Superior temporal gyrus (tissue), 1 donor: ENCODE measurements around the gene HHATL.
"Not testable (repeated sequence)": the region's sequence is repeated elsewhere in the genome, so short reads cannot be mapped to it uniquely, and the experiment has no call there.

ENCODE experiments used
- DNase-seq: peaks from one replicate; pipeline ENCODE4 v3.0.0-alpha.2; 2016; ENCODE audit errors: extremely low spot score

Gene HHATL

GRCh38 chr3:42733501-42734262 is 31.1 kb upstream of the HHATL start:
- DNase-seq: peak; percentile 97

GRCh38 chr3:42732829-42733459 is 30.3 kb upstream of the HHATL start:
- DNase-seq: no peak

- peak; percentile 98 for DNase-seq
Observed at GRCh38 chr3:42732196-42732828, 29.7 kb upstream of the HHATL start.

GRCh38 chr3:42731476-42732195 is 29.0 kb upstream of the HHATL start:
- DNase-seq: peak; percentile 20

GRCh38 chr3:42730706-42731420 is 28.3 kb upstream of the HHATL start:
- DNase-seq: peak; percentile 12

GRCh38 chr3:42730294-42730693 is 27.7 kb upstream of the HHATL start:
- no peak for DNase-seq

- peak; percentile 45 for DNase-seq
Observed at GRCh38 chr3:42729404-42730145, 27.0 kb upstream of the HHATL start.

- peak; percentile 37 for DNase-seq
Observed at GRCh38 chr3:42728668-42729364, 26.2 kb upstream of the HHATL start.

- DNase-seq: no peak
Observed at GRCh38 chr3:42728056-42728455, 25.5 kb upstream of the HHATL start.

- peak; percentile 91 for DNase-seq
Observed at GRCh38 chr3:42725454-42725853, 22.9 kb upstream of the HHATL start.

GRCh38 chr3:42723219-42723618 is 20.6 kb upstream of the HHATL start:
- no peak for DNase-seq

- DNase-seq: not testable (repeated sequence)
Observed at GRCh38 chr3:42722442-42722841, 19.8 kb upstream of the HHATL start.

GRCh38 chr3:42721690-42722089 is 19.1 kb upstream of the HHATL start:
- DNase-seq: peak; percentile 94

- peak; percentile 21 for DNase-seq
Observed at GRCh38 chr3:42720126-42720525, 17.5 kb upstream of the HHATL start.

- DNase-seq: peak; percentile 15
Observed at GRCh38 chr3:42719002-42719401, 16.4 kb upstream of the HHATL start.

GRCh38 chr3:42718338-42718737 is 15.7 kb upstream of the HHATL start:
- no peak for DNase-seq

GRCh38 chr3:42717306-42717705 is 14.7 kb upstream of the HHATL start:
- DNase-seq: no peak

GRCh38 chr3:42714171-42714852 is 11.7 kb upstream of the HHATL start:
- no peak for DNase-seq

- DNase-seq: no peak
Observed at GRCh38 chr3:42713747-42714146, 11.1 kb upstream of the HHATL start.
